ENCODE results near the gene ARMH4.

Gene ARMH4

GRCh38 chr14:58071341-58071740 lies 80.7 kb downstream of the ARMH4 start:
- DNase-seq (ENCODE audit: low read depth): no peak
- no peak for TF ChIP-seq CTCF (conservative IDR thresholded peaks at IDR 0.05; ENCODE audit: low read depth, low read length)
- no peak overlapping the region for H3K4me3 ChIP-seq (ENCODE audit: low read length)

- no peak overlapping the region for H3K4me3 ChIP-seq (ENCODE audit: low read length)
- no peak for TF ChIP-seq CTCF (conservative IDR thresholded peaks at IDR 0.05; ENCODE audit: low read depth, low read length)
- DNase-seq (ENCODE audit: low read depth): no peak
Observed at GRCh38 chr14:58068306-58068705, 83.7 kb downstream of the ARMH4 start.

- DNase-seq (ENCODE audit: low read depth): no peak
- TF ChIP-seq CTCF (conservative IDR thresholded peaks at IDR 0.05; ENCODE audit: low read depth, low read length): no peak
- no peak overlapping the region for H3K4me3 ChIP-seq (ENCODE audit: low read length)
Observed at GRCh38 chr14:58066115-58066514, 85.9 kb downstream of the ARMH4 start.

- no peak for DNase-seq (ENCODE audit: low read depth)
- no peak overlapping the region for H3K4me3 ChIP-seq (ENCODE audit: low read length)
- TF ChIP-seq CTCF (conservative IDR thresholded peaks at IDR 0.05; ENCODE audit: low read depth, low read length): no peak
Observed at GRCh38 chr14:58061581-58061980, 90.4 kb downstream of the ARMH4 start.

GRCh38 chr14:58060898-58061297 lies 91.1 kb downstream of the ARMH4 start:
- no peak for DNase-seq (ENCODE audit: low read depth)
- H3K4me3 ChIP-seq (ENCODE audit: low read length): no peak overlapping the region
- TF ChIP-seq CTCF (conservative IDR thresholded peaks at IDR 0.05; ENCODE audit: low read depth, low read length): no peak

GRCh38 chr14:58060077-58060476 lies 91.9 kb downstream of the ARMH4 start:
- DNase-seq (ENCODE audit: low read depth): no peak
- H3K4me3 ChIP-seq (ENCODE audit: low read length): no peak overlapping the region
- TF ChIP-seq CTCF (conservative IDR thresholded peaks at IDR 0.05; ENCODE audit: low read depth, low read length): no peak

- TF ChIP-seq CTCF (conservative IDR thresholded peaks at IDR 0.05; ENCODE audit: low read depth, low read length): no peak
- no peak for DNase-seq (ENCODE audit: low read depth)
- no peak overlapping the region for H3K4me3 ChIP-seq (ENCODE audit: low read length)
Observed at GRCh38 chr14:58059126-58059525, 92.9 kb downstream of the ARMH4 start.
